Fibroblast of gingiva (primary cell): ENCODE measurements around the gene DNM3.

Experiments
- DNase-seq: peaks from one replicate; pipeline ENCODE4 v3.0.0-alpha.2; 2011; ENCODE audit warnings: low read depth

The DNM3 gene

GRCh38 chr1:172107316-172107975, 266.1 kb downstream of the DNM3 start:
- DNase-seq = peak; percentile 39

- no peak for DNase-seq
These were observed 267.0 kb downstream of the DNM3 start for GRCh38 chr1:172108161-172108893.

GRCh38 chr1:172109359-172109758, 268.1 kb downstream of the DNM3 start:
- peak; percentile 28 for DNase-seq

- DNase-seq = no peak
These were observed 271.3 kb downstream of the DNM3 start for GRCh38 chr1:172112576-172112975.

GRCh38 chr1:172117800-172118199, 276.5 kb downstream of the DNM3 start:
- no peak for DNase-seq

- no peak for DNase-seq
These were observed 277.3 kb downstream of the DNM3 start for GRCh38 chr1:172118618-172119017.

GRCh38 chr1:172119184-172119583, 277.9 kb downstream of the DNM3 start:
- DNase-seq = no peak

GRCh38 chr1:172120381-172120780, 279.1 kb downstream of the DNM3 start:
- no peak for DNase-seq

GRCh38 chr1:172121081-172121717, 279.9 kb downstream of the DNM3 start:
- DNase-seq = no peak

GRCh38 chr1:172122381-172122780, 281.1 kb downstream of the DNM3 start:
- DNase-seq = no peak

- no peak for DNase-seq
These were observed 284.0 kb downstream of the DNM3 start for GRCh38 chr1:172125250-172125649.

- DNase-seq = no peak
These were observed 284.6 kb downstream of the DNM3 start for GRCh38 chr1:172125812-172126430.

GRCh38 chr1:172132836-172133235, 291.5 kb downstream of the DNM3 start:
- no peak for DNase-seq

- DNase-seq = no peak
These were observed 292.9 kb downstream of the DNM3 start for GRCh38 chr1:172134087-172134731.

GRCh38 chr1:172135076-172135672, 293.9 kb downstream of the DNM3 start:
- no peak for DNase-seq

GRCh38 chr1:172135978-172136610, 294.8 kb downstream of the DNM3 start:
- peak; percentile 49 for DNase-seq

GRCh38 chr1:172136925-172137324, 295.6 kb downstream of the DNM3 start:
- DNase-seq = no peak

- DNase-seq = no peak
These were observed 296.6 kb downstream of the DNM3 start for GRCh38 chr1:172137703-172138454.

GRCh38 chr1:172138634-172139033, 297.3 kb downstream of the DNM3 start:
- DNase-seq = no peak

- no peak for DNase-seq
These were observed 297.9 kb downstream of the DNM3 start for GRCh38 chr1:172139196-172139595.

- no peak for DNase-seq
These were observed 298.8 kb downstream of the DNM3 start for GRCh38 chr1:172140072-172140471.
